HEK293T (cell line): Measurements from ENCODE around the gene MYCBPAP.

Experiments used
- CTCF ChIA-PET: fragments of 350-600 bp; formaldehyde crosslinking; extraction: SDS; loops from one replicate; lab custom pipeline; 2021; ENCODE audit warnings: antibody characterized with exemption, inconsistent platforms; lab: Yijun Ruan, JAX
- POLR2A ChIA-PET: fragments of 350-600 bp; formaldehyde crosslinking; extraction: SDS; loops from one replicate; lab custom pipeline; 2020; ENCODE audit warnings: antibody characterized with exemption, inconsistent platforms; lab: Yijun Ruan, JAX
- DNase-seq: peaks from one replicate; pipeline ENCODE4 v3.0.0; 2012; ENCODE audit warnings: mixed read lengths; ENCODE audit errors: extremely low spot score
- ARNT ChIP-seq: fragments of 450-650 bp; IDR thresholded peaks from 2 replicates; pipeline ENCODE4 v1.6.1; 2017; ENCODE audit warnings: mild to moderate bottlenecking
- BHLHE40 ChIP-seq: fragments of 450-650 bp; IDR thresholded peaks from 2 replicates; pipeline ENCODE4 v1.6.1; 2016; ENCODE audit warnings: mild to moderate bottlenecking, moderate library complexity, borderline replicate concordance
- CTBP1 ChIP-seq: fragments of 450-650 bp; IDR thresholded peaks from 2 replicates; pipeline ENCODE4 v1.6.1; 2016; ENCODE audit warnings: borderline replicate concordance
- ELF4 ChIP-seq: fragments of 450-650 bp; IDR thresholded peaks from 2 replicates; pipeline ENCODE4 v1.6.1; 2017; ENCODE audit warnings: antibody characterized with exemption
- FOXA1 ChIP-seq: fragments of 450-650 bp; IDR thresholded peaks from 2 replicates; pipeline ENCODE4 v1.6.1; 2016; ENCODE audit warnings: mild to moderate bottlenecking
- FOXK2 ChIP-seq: fragments of 450-650 bp; IDR thresholded peaks from 2 replicates; pipeline ENCODE4 v1.6.1; 2016; ENCODE audit warnings: mild to moderate bottlenecking
- FOXM1 ChIP-seq: fragments of 450-650 bp; IDR thresholded peaks from 2 replicates; pipeline ENCODE4 v1.6.1; 2017; ENCODE audit warnings: mild to moderate bottlenecking, borderline replicate concordance
- HDGF ChIP-seq: fragments of 450-650 bp; IDR thresholded peaks from 2 replicates; pipeline ENCODE4 v1.6.1; 2017; ENCODE audit warnings: antibody characterized with exemption, borderline replicate concordance
- L3MBTL2 ChIP-seq: fragments of 450-650 bp; conservative IDR thresholded peaks from 2 replicates; pipeline ENCODE4 v1.6.1; 2016; ENCODE audit warnings: mild to moderate bottlenecking
- LEF1 ChIP-seq: fragments of 450-650 bp; IDR thresholded peaks from 2 replicates; pipeline ENCODE4 v1.6.1; 2017; ENCODE audit warnings: mild to moderate bottlenecking, borderline replicate concordance
- NFRKB ChIP-seq: fragments of 450-650 bp; IDR thresholded peaks from 2 replicates; pipeline ENCODE4 v1.6.1; 2016; ENCODE audit warnings: mild to moderate bottlenecking, moderate library complexity
- PKNOX1 ChIP-seq: fragments of 450-650 bp; IDR thresholded peaks from 2 replicates; pipeline ENCODE4 v1.6.1; 2016
- SP1 ChIP-seq: fragments of 450-650 bp; IDR thresholded peaks from 2 replicates; pipeline ENCODE4 v1.6.1; 2017
- SUZ12 ChIP-seq: fragments of 450-650 bp; IDR thresholded peaks from 2 replicates; pipeline ENCODE4 v1.6.1; 2016; ENCODE audit warnings: mild to moderate bottlenecking
- TARDBP ChIP-seq: fragments of 450-650 bp; IDR thresholded peaks from 2 replicates; pipeline ENCODE4 v1.6.1; 2016
- ZNF384 ChIP-seq: fragments of 450-650 bp; IDR thresholded peaks from 2 replicates; pipeline ENCODE4 v1.6.1; 2016

Gene MYCBPAP

DNA sequence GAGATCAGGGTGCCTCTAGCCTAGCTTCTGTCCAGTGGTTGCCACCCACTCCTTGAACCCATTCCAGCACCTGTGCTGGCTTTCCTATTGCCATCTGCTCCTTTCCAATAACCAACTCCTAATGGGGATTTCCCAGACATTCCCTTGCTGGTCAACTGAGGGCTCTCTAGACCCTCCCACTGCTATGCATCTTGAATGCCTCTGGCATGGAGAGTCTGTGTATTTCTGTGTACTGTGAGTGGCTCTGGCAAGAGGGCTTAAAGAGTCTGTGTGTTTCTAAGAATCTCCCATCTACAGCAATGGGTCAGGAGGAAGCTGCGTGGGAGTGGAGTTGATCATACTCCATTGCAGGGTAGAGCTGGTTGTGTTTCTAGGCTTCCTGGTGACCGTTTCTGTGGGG is 13.3 kb downstream of the MYCBPAP start:
- POLR2A ChIA-PET: interaction anchor here (0.5 kb wide), 1 partner anchor 8 kb away, joined by 3 read pairs; no protein-coding TSS in a partner anchor
- TF ChIP-seq CTBP1 (no peak), LEF1 (no peak), BHLHE40 (no peak), FOXM1 (no peak), ZNF384 (no peak), L3MBTL2 (no peak), HDGF (no peak), SUZ12 (no peak), PKNOX1 (no peak), SP1 (no peak), FOXK2 (no peak), FOXA1 (no peak), TARDBP (no peak), ARNT (no peak), ELF4 (no peak), NFRKB (no peak)
- CTCF ChIA-PET: interaction anchor here (1.5 kb wide), 1 partner anchor 20 kb away, joined by 9 read pairs; no protein-coding TSS in a partner anchor
- no peak for DNase-seq

DNA sequence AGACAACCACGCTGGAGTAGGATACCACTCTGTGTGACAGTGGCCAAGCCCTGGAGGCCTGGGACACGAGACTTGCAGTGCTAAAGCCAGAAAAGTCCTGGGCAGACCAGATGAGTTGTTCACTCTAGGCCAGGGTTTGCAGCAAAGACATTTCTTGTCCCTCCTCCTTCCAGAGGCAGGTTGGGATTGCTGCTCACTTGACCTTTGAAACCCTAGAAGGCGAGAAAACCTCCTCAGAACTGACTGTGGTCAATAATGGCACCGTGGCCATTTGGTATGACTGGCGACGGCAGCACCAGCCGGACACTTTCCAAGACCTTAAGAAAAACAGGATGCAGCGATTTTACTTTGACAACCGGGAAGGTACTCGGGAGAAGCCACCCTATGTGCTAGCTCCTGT is 14.5 kb downstream of the MYCBPAP start:
- CTCF ChIA-PET: no interaction called here
- TF ChIP-seq FOXM1 (no peak), SUZ12 (no peak), LEF1 (no peak), SP1 (no peak), ZNF384 (no peak), TARDBP (no peak), FOXK2 (no peak), PKNOX1 (no peak), CTBP1 (no peak), L3MBTL2 (no peak), BHLHE40 (no peak), ARNT (no peak), FOXA1 (no peak), HDGF (no peak), NFRKB (no peak), ELF4 (no peak)
- DNase-seq: no peak
- POLR2A ChIA-PET: no interaction called here

GRCh38 chr17:50523208-50523607 is 15.0 kb downstream of the MYCBPAP start:
- TF ChIP-seq ELF4: no peak
- no peak for TF ChIP-seq BHLHE40
- TF ChIP-seq SUZ12: no peak
- TF ChIP-seq NFRKB: no peak
- no peak for TF ChIP-seq HDGF
- TF ChIP-seq L3MBTL2: no peak
- TF ChIP-seq PKNOX1: no peak
- TF ChIP-seq CTBP1: no peak
- no peak for TF ChIP-seq ZNF384
- TF ChIP-seq FOXM1: no peak
- TF ChIP-seq FOXK2: no peak
- TF ChIP-seq LEF1: no peak
- TF ChIP-seq SP1: no peak
- TF ChIP-seq FOXA1: no peak
- no peak for TF ChIP-seq ARNT
- TF ChIP-seq TARDBP: no peak
- ChIA-PET POLR2A (no interaction called here), CTCF (no interaction called here)
- no peak for DNase-seq

DNA sequence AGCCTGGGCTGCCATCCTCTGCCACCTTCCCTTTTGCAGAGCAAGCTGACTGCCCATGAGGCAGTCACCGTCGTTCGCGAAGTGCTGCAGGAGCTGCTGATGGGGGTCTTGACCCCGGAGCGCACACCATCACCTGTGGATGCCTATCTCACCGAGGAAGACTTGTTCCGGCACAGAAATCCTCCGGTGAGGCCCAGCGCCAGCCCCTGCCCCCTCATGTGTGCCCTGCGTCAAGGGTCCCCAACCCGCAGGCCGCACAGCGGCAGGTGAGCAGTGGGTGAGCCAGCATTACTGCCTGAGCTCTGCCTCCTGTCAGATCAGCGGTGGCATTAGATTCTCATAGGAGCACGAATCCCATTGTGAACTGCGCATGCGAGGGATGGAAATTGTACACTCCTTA is 16.6 kb downstream of the MYCBPAP start:
- TF ChIP-seq SP1: no peak
- TF ChIP-seq LEF1: no peak
- no peak for TF ChIP-seq FOXK2
- TF ChIP-seq PKNOX1: no peak
- TF ChIP-seq L3MBTL2: no peak
- no peak for TF ChIP-seq SUZ12
- TF ChIP-seq NFRKB: no peak
- TF ChIP-seq HDGF: no peak
- no peak for TF ChIP-seq ELF4
- TF ChIP-seq FOXA1: no peak
- DNase-seq: no peak
- POLR2A ChIA-PET: no interaction called here
- CTCF ChIA-PET: interaction anchor here (0.6 to 1.0 kb wide), 3 partner anchors 38 to 435 kb away, joined by 3 to 4 read pairs (median 4); no protein-coding TSS in a partner anchor

- no peak for DNase-seq
- ChIA-PET CTCF (no interaction called here), POLR2A (no interaction called here)
- TF ChIP-seq ELF4 (no peak), CTBP1 (no peak), FOXK2 (no peak)
These were observed 19.0 kb downstream of the MYCBPAP start for GRCh38 chr17:50527155-50527762.
